ENCODE results near the gene RSPH6A.

GRCh38 chr19:45746866-45747265, 68.2 kb downstream of the RSPH6A start:
- TF ChIP-seq EZH2 (IDR thresholded peaks at IDR 0.05; ENCODE audit: borderline replicate concordance, low read length) = no peak
- TF ChIP-seq CTCF (conservative IDR thresholded peaks at IDR 0.05 in 1 of 2, IDR thresholded peaks at IDR 0.05 in 1 of 2; ENCODE audit: extremely low read depth in 1 of 2, insufficient read depth in 1 of 2, low read depth in 1 of 2, low read length in 2 of 2) = no peak
